NCI-H2029 treated with DMSO at 0.1 percent for 48 hours (cell line): ENCODE data around the gene PGLYRP4.

Experiments used
- DNase-seq: peaks from one replicate; lab custom pipeline; 2025; lab: John Stamatoyannopoulos, UW

Gene PGLYRP4

DNA sequence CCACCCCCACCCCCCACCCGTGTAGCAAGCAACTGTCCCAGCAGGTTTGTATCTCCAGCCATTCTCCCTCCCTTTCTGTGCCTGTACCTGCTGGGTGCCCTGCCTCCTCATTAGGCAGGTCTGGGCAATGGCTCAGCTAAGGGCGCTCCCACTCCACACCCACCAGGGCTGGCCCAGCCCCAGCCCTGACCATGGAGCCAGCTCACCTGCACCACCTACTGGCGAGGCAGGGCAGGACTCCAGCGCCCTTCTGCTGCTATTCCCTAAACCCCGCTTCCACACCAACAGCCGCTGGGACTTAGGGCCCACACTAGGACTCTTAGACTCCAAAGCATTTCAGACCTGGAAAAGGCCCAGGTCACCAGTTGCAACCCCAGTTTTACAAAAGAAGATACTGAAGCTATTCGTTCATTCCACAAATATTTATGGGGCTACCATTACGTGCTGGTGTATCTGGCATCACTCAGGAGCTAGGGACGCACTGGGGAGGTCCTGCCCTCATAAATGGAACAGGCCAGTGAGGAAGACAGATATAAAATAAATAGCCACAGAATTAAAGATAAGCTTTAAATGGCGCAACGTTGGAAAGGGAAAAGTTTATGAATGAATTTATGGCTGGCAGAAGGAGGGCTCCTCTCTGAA is 59.9 kb downstream of the PGLYRP4 start:
- DNase-seq, result no peak
